ENCODE data around the gene CFAP77.

- TF ChIP-seq ZNF274 (IDR thresholded peaks at IDR 0.05; ENCODE audit: low read depth, low read length) (no peak), SUZ12 (IDR thresholded peaks at IDR 0.05; ENCODE audit: extremely low read depth, insufficient read depth, insufficient read length) (no peak), YY1 (IDR thresholded peaks at IDR 0.05; ENCODE audit: insufficient read depth, insufficient read length) (no peak)
These were observed 154.5 kb downstream of the CFAP77 start for GRCh38 chr9:132564526-132564925.

All from NT2/D1 (cell line).